GM12801 (cell line): ENCODE data around the gene FAM50B.

ENCODE experiments used
- CTCF ChIP-seq: IDR thresholded peaks from one replicate; pipeline ENCODE4 v1.5.1; 2011; ENCODE audit warnings: control low read depth; ENCODE audit not compliant: insufficient read length; ENCODE audit errors: extremely low read depth

Gene FAM50B

GRCh38 chr6:3822747-3823445 is 26.3 kb upstream of the FAM50B start:
- TF ChIP-seq CTCF, result no peak

GRCh38 chr6:3823671-3824070 is 25.5 kb upstream of the FAM50B start:
- no peak for TF ChIP-seq CTCF

- no peak for TF ChIP-seq CTCF
Measured at GRCh38 chr6:3825331-3825831, 23.8 kb upstream of the FAM50B start.

- no peak for TF ChIP-seq CTCF
Measured at GRCh38 chr6:3825851-3826581, 23.2 kb upstream of the FAM50B start.

GRCh38 chr6:3829285-3829684 is 19.9 kb upstream of the FAM50B start:
- no peak for TF ChIP-seq CTCF

GRCh38 chr6:3830806-3831205 is 18.4 kb upstream of the FAM50B start:
- TF ChIP-seq CTCF, result no peak

GRCh38 chr6:3831761-3832530 is 17.2 kb upstream of the FAM50B start:
- no peak for TF ChIP-seq CTCF
